ENCODE measurements around the gene ARL4A. TPM values are rescaled to one million over a fixed set of nuclear protein-coding genes. Genes with fewer than 3 reads are reported as not detected.
A peak's percentile ranks its signal among the peaks of the same experiment; 100 is the strongest.

The ARL4A gene
- total and polyA plus RNA-seq, 9 of the 15 experiments (the other 6 are each of a cell fraction or from before 2014, with no cell fraction given): 118 to 688 (median 172) TPM

- TF ChIP-seq TGIF2 (CRISPR knock-in tag; IDR thresholded peaks at IDR 0.05) (no peak), SOX6 (IDR thresholded peaks at IDR 0.05) (no peak; the same call in 1 of the 2 replicates), ZNF780A (CRISPR knock-in tag; IDR thresholded peaks at IDR 0.05) (no peak), ELF4 (CRISPR knock-in tag; IDR thresholded peaks at IDR 0.05) (no peak), USF2 (CRISPR knock-in tag; IDR thresholded peaks at IDR 0.05) (no peak; the same call in 1 of the 2 replicates), SREBF2 (CRISPR knock-in tag; IDR thresholded peaks at IDR 0.05) (no peak), SAFB2 (IDR thresholded peaks at IDR 0.05; ENCODE audit: borderline replicate concordance, low read depth, low read length, severe bottlenecking) (no peak), ZNF436 (CRISPR knock-in tag; IDR thresholded peaks at IDR 0.05) (no peak), THAP7 (CRISPR knock-in tag; IDR thresholded peaks at IDR 0.05) (peak; percentile 61; the same call in 1 of the 2 replicates), POU5F1 (IDR thresholded peaks at IDR 0.05; ENCODE audit: borderline replicate concordance, low read depth, low read length, partially characterized antibody) (no peak), HNRNPH1 (optimal IDR thresholded peaks at IDR 0.05; ENCODE audit: low read depth, low read length) (no peak), NFE2 (IDR thresholded peaks at IDR 0.05; ENCODE audit: low read depth) (0 out of 2 replicates have a peak, but pooled peaks have one; percentile 13), MTA3 (IDR thresholded peaks at IDR 0.05; ENCODE audit: borderline replicate concordance) (peak; percentile 98), ZFX (CRISPR knock-in tag; IDR thresholded peaks at IDR 0.05) (peak; percentile 61; the same call in 1 of the 2 replicates), ZNF134 (CRISPR knock-in tag; conservative IDR thresholded peaks at IDR 0.05) (no peak), PTBP1 (IDR thresholded peaks at IDR 0.05; ENCODE audit: low read depth, low read length) (no peak), BHLHE40 (IDR thresholded peaks at IDR 0.05; ENCODE audit: low read length) (peak; percentile 79), KLF16 (IDR thresholded peaks at IDR 0.05) (no peak), HMGN3 (IDR thresholded peaks at IDR 0.05; ENCODE audit: borderline replicate concordance, extremely low read depth, insufficient read length, low read depth, low read length) (peak; percentile 35), ZNF707 (CRISPR knock-in tag; conservative IDR thresholded peaks at IDR 0.05) (no peak)
Observed at GRCh38 chr7:12686891-12687717, at the start of gene ARL4A (continued).
